ENCODE results near the gene CCDC197.

Gene CCDC197

GRCh38 chr14:93955850-93956481 is 41.1 kb upstream of the CCDC197 start:
- H3K9me2 ChIP-seq (ENCODE audit: low read depth, low read length), result no peaks in the 10 kb centered on the region
- no peaks in the 10 kb centered on the region for H3K9me3 ChIP-seq (ENCODE audit: low read length)
- no peaks in the 10 kb centered on the region for H4K20me1 ChIP-seq (ENCODE audit: insufficient read depth, low read length)
- peak overlapping the region; percentile 100 for H3K27ac ChIP-seq (ENCODE audit: low read depth, low read length, poor library complexity, severe bottlenecking)
- no peaks in the 10 kb centered on the region for H3K27me3 ChIP-seq (ENCODE audit: insufficient read depth, low read length)
- peak overlapping the region; percentile 88 for H3K9ac ChIP-seq (ENCODE audit: low read length)
- H3F3A ChIP-seq (ENCODE audit: insufficient read depth, low read length), result 0 out of 2 replicates have a peak, but pooled peaks cover 5% of the 10 kb centered on the region
- peaks cover 34% of the 10 kb centered on the region for H3K36me3 ChIP-seq (ENCODE audit: insufficient read depth, low read length)
- peak overlapping the region; percentile 93 for H3K4me2 ChIP-seq (ENCODE audit: low read length)
- H3K4me1 ChIP-seq (ENCODE audit: insufficient read depth, low read length, severe bottlenecking), result peaks cover 89% of the 10 kb centered on the region
- no peaks in the 10 kb centered on the region for H3K79me2 ChIP-seq (ENCODE audit: insufficient read depth, low read length)
- peak overlapping the region; percentile 62 for H3K4me3 ChIP-seq (ENCODE audit: low read depth, low read length, poor library complexity, severe bottlenecking)
- no peak overlapping the region for H2AFZ ChIP-seq (ENCODE audit: low read length)
- TF ChIP-seq EZH2 (IDR thresholded peaks at IDR 0.05; ENCODE audit: borderline replicate concordance, low read length) (no peak), CTCF (IDR thresholded peaks at IDR 0.05; ENCODE audit: low read length) (peak; percentile 7; the same call in 1 of the 2 replicates)

- H3K4me2 ChIP-seq (ENCODE audit: low read length), result peak overlapping the region; percentile 93
- peaks cover 96% of the 10 kb centered on the region for H3K4me1 ChIP-seq (ENCODE audit: insufficient read depth, low read length, severe bottlenecking)
- H3K27ac ChIP-seq (ENCODE audit: low read depth, low read length, poor library complexity, severe bottlenecking), result peak overlapping the region; percentile 100
These were observed 40.4 kb upstream of the CCDC197 start for GRCh38 chr14:93956514-93957332.

GRCh38 chr14:93957333-93957710 is 39.8 kb upstream of the CCDC197 start:
- Histone ChIP-seq H3K36me3 (ENCODE audit: insufficient read depth, low read length) (peaks cover 20% of the 10 kb centered on the region), H4K20me1 (ENCODE audit: insufficient read depth, low read length) (no peaks in the 10 kb centered on the region), H3K9me3 (ENCODE audit: low read length) (no peaks in the 10 kb centered on the region), H3K79me2 (ENCODE audit: insufficient read depth, low read length) (no peaks in the 10 kb centered on the region), H3K27ac (ENCODE audit: low read depth, low read length, poor library complexity, severe bottlenecking) (peak overlapping the region; percentile 100), H3F3A (ENCODE audit: insufficient read depth, low read length) (0 out of 2 replicates have a peak, but pooled peaks cover 5% of the 10 kb centered on the region), H3K4me1 (ENCODE audit: insufficient read depth, low read length, severe bottlenecking) (peaks cover 100% of the 10 kb centered on the region), H2AFZ (ENCODE audit: low read length) (no peak overlapping the region), H3K9me2 (ENCODE audit: low read depth, low read length) (no peaks in the 10 kb centered on the region), H3K9ac (ENCODE audit: low read length) (peak overlapping the region; percentile 88), H3K4me3 (ENCODE audit: low read depth, low read length, poor library complexity, severe bottlenecking) (peak overlapping the region; percentile 62), H3K4me2 (ENCODE audit: low read length) (peak overlapping the region; percentile 93), H3K27me3 (ENCODE audit: insufficient read depth, low read length) (no peaks in the 10 kb centered on the region)
- TF ChIP-seq EZH2 (IDR thresholded peaks at IDR 0.05; ENCODE audit: borderline replicate concordance, low read length) (no peak), CTCF (IDR thresholded peaks at IDR 0.05; ENCODE audit: low read length) (no peak)

More at GRCh38 chr14:93956514-93957332, 40.4 kb upstream of the CCDC197 start:
- TF ChIP-seq CTCF (IDR thresholded peaks at IDR 0.05; ENCODE audit: low read length) (no peak), EZH2 (IDR thresholded peaks at IDR 0.05; ENCODE audit: borderline replicate concordance, low read length) (no peak)
- H3K9me2 ChIP-seq (ENCODE audit: low read depth, low read length), result no peaks in the 10 kb centered on the region
- 0 out of 2 replicates have a peak, but pooled peaks cover 5% of the 10 kb centered on the region for H3F3A ChIP-seq (ENCODE audit: insufficient read depth, low read length)
- no peaks in the 10 kb centered on the region for H3K79me2 ChIP-seq (ENCODE audit: insufficient read depth, low read length)
- H3K9ac ChIP-seq (ENCODE audit: low read length), result peak overlapping the region; percentile 88
- no peaks in the 10 kb centered on the region for H3K27me3 ChIP-seq (ENCODE audit: insufficient read depth, low read length)
- H3K4me3 ChIP-seq (ENCODE audit: low read depth, low read length, poor library complexity, severe bottlenecking), result peak overlapping the region; percentile 62
- H3K9me3 ChIP-seq (ENCODE audit: low read length), result no peaks in the 10 kb centered on the region
- H2AFZ ChIP-seq (ENCODE audit: low read length), result no peak overlapping the region
- no peaks in the 10 kb centered on the region for H4K20me1 ChIP-seq (ENCODE audit: insufficient read depth, low read length)
- peaks cover 26% of the 10 kb centered on the region for H3K36me3 ChIP-seq (ENCODE audit: insufficient read depth, low read length)

Data from OCI-LY1 (cell line).